Measurements from ENCODE around the gene SLC17A8. TPM values are rescaled to one million over a fixed set of nuclear protein-coding genes. Genes with fewer than 3 reads are reported as not detected.
"Not testable (repeated sequence)": the region's sequence is repeated elsewhere in the genome, so short reads cannot be mapped to it uniquely, and the experiment has no call there.

SLC17A8 gene
- total RNA-seq, 1 donor from 2014 or later, result not detected

DNA sequence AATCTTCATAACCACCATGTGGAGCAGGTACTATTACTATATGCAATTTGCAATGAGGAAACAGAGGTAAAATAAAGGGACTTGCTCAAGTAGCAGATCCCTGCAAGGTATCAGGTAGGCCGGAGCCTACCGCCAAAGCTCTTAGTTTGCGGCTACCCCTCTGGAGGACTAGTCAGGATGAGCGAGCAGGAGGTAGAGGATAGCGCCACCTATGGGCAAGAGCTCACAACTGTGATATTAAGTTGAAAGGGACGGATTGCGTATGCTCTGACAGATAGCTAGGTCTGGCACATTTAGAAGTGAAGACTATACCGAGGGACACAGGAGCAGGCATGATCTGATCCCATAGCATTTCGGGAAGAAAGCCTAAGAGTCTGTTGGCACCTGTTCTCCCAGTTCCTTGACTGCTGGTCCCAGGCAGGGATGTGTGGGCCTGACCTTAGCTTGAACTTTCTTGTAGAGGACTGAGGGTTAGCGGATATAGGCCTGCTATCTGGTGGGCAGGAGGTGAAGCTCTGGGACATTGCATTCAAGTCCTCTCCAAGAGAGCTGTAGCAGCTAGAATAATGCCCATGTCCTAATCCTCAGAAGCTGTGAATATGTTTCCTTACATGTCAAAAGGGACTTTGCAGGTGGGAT is 48.0 kb downstream of the SLC17A8 start:
- intact Hi-C loops (cut with micrococcal nuclease), result no loop called here
- ATAC-seq (no peak), DNase-seq (no peak)

DNA sequence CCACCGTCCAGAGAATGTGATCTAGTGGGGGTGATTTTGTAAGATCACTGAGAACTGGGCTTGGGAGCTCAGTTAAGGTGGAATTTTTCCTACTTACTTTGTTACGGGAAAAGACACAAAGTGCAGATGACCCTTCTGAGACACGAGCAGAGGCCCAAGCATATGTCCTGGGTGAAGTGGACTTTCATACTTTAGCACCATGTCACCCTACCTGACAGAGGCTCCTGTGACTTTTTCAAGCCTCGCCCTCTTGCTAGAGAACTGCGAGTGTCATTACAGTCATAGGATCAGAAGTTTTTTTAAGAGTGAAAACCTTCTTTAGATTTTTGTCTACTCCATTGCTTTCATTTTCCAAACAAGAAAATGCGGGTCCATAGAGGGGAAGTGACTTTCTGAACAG is 56.1 kb downstream of the SLC17A8 start:
- DNase-seq (no peak), ATAC-seq (no peak)
- intact Hi-C loops (cut with micrococcal nuclease), result no loop called here

DNA sequence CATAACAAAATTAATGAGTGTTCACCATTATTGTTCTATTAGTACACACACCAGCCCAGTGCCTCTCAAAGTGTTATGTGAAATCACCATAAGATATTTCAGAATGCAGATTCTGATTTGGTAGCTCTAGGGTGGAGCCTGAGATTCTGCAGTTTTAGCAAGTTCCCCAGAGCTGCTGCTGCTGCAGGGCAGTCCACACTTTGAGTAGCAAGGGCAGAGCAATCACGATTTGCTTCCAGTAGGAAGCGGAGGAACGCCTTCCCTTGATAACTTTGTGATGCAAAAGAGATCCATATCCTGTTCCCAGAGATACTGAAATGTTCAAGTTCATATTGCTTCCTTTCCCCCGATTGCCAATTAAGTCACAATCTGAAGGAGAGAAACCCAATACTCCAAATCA is 57.9 kb downstream of the SLC17A8 start:
- intact Hi-C loops (cut with micrococcal nuclease), result no loop called here
- DNase-seq (no peak), ATAC-seq (no peak)

DNA sequence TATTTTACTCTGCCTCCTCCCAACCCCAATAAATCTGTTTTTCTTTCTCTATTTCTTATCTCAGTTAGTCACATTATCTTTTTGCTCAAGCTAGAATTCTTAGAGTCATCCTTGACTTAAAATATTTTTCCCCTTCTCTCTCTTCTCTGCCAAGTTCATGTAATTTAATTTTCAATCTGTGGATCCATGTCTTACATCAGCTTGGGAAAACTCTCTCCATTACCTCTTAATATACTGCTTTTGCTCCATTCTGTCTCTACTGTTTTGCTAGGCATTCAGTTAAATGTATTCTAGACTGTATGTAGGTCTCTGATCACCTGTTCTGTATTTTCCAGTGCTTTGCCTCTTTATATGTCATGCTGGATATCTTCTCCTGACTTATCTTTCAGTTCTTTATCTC is 65.8 kb downstream of the SLC17A8 start:
- ATAC-seq (no peak), DNase-seq (no peak)
- intact Hi-C loops (cut with micrococcal nuclease), result no loop called here

DNA sequence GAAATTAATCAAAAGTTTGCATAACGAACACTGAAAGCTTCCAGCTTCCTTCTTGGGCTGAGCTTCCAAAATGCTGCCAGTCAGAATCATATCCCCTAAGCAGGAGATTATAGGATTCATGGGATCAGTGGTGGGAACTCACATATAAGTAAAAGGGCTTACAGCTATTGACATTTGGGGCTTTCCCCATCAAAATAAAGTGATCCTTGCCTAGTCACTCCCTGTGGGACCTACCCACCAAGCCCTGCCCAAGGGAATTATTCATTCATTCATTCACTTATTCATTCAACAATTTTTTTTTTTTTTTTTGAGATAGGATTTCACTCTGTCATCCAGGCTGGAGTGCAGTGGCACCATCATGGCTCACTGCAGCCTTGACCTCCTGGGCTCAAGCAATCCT is 69.3 kb downstream of the SLC17A8 start:
- intact Hi-C loops (cut with micrococcal nuclease), result no loop called here
- DNase-seq, result no peak
- ATAC-seq, result no peak

DNA sequence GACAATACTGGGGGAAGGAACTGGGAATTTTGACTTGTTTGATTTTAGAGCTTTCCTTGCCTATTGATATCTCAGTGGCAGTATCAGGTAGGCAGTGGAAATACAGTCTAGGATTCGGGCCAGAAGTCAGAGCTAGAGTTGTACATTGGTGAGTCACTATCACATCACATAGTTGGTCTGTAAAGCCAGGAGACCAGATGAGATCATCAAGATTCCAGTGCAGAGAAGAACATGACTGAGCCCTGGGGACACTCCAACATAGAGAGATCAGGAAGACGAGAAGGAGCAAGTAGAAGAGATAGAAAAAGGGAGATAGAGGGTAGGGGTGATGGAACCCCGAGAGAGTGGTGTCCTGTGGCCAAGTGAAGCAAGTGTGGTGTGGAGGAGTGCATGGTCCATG is 70.2 kb downstream of the SLC17A8 start:
- ATAC-seq (no peak), DNase-seq (no peak)
- intact Hi-C loops (cut with micrococcal nuclease), result no loop called here

DNA sequence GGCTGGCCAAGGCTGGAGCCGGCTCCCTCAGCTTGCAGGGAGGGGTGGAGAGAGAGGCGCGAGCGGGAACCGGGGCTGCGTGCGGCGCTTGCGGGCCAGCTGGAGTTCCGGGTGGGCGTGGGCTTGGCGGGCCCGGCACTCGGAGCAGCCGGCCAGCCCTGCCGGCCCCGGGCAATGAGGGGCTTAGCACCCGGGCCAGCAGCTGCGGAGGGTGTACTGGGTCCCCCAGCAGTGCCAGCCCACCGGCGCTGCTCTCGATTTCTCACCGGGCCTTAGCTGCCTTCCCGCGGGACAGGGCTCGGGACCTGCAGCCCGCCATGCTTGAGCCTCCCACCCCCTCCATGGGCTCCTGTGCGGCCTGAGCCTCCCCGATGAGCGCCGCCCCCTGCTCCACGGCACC is 73.4 kb downstream of the SLC17A8 start:
- intact Hi-C loops (cut with micrococcal nuclease); DNase-seq; ATAC-seq: not testable (repeated sequence)

DNA sequence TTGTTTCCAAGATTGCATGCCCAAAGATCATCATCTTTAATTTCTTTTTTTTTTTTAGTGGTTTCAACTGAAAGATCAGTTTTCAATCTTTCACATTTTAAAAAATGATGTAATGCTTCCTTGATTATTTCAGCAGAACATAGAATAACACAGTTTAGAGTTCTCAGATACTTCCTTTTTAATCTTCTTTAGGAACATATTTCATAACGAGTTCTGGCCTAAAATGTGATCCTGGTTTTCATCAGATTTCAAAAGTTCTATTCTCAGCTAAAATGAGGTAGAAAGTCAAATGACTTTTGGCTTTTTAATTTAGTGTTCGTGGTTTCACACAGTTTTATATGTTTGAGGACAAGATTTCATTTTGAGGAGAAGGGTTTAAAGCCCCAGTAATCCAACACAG is 76.8 kb downstream of the SLC17A8 start:
- ATAC-seq (no peak), DNase-seq (no peak)
- intact Hi-C loops (cut with micrococcal nuclease), result no loop called here

DNA sequence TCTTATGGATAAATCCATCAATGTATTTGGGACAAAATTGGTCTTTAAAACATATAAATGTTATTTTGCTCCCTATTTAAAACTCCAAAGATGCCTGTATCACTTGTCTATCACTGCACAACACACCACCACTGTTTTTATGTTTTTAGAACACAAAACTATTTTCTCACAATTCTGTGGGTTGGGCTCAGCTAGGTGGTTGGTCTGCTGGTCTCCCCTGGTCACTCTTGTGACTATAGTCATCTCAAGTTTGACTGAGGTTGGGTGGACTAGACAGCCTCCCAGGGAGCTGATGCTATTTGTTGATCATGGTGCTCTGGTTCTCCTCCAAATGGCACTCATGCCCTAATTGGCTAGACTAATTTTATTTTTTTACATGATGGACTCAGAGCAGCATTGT is 77.3 kb downstream of the SLC17A8 start:
- intact Hi-C loops (cut with micrococcal nuclease), result no loop called here

DNA sequence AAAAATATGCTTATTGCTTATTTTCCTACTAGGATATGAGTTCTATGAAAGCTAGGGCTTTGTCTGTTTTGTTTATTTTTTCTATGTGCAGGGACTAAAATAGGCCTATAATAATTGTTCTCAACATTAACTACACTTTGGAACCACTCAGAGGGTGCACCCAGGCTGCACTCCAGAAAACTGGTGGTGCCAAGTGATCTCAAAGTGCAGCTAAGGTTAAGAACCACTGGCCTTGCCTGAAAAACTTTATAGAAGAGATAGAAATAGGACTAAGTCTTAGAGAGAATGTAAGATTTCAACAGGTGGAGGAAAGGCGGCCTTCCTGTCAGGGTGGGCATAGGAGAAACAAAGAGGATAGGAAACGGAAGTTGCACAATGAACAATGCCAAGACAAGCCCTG is 79.1 kb downstream of the SLC17A8 start:
- intact Hi-C loops (cut with micrococcal nuclease), result no loop called here
- no peak for ATAC-seq

More for the DNA sequence above, 77.3 kb downstream of the SLC17A8 start:
- ATAC-seq (no peak), DNase-seq (no peak)

DNA sequence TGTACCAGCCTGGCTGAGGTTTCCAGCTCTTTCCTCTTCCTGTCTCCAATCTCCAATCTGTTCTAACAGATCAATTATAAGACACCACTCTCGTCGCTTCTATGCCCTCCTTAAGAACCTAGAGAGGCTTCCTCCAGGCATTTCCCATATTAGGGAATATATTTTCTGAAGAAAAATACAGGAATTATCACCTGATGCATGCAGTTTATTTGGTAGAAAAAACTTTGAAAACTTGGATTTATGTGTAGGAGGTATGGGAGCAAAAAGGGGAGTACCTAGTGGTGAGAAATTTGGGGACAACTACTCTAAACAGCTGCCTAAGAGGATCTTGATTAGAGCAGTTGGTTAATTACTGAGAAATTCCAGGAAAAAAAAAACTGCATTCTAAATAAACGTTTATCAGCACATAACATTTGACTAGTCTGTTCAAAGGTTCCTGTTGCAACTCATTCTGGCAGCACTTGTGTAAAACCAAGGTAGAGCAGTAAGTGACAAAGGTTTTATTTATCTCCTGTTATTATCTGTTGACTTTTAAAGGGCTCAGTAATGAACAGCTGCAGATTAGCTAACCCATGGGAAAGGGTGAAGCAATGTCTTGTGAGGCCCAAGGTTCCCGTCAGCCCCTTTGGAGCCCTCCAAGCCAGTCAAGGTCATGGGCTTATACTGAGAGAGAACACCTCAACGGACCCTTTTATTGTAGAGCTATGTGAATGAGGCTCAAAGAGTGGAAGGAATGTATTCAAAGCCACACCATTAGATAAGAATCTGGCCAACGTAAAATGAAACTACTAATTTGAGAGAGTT is 80.4 kb downstream of the SLC17A8 start:
- DNase-seq (no peak), ATAC-seq (no peak)
- intact Hi-C loops (cut with micrococcal nuclease), result no loop called here

More for the DNA sequence above, 79.1 kb downstream of the SLC17A8 start:
- DNase-seq, result no peak

DNA sequence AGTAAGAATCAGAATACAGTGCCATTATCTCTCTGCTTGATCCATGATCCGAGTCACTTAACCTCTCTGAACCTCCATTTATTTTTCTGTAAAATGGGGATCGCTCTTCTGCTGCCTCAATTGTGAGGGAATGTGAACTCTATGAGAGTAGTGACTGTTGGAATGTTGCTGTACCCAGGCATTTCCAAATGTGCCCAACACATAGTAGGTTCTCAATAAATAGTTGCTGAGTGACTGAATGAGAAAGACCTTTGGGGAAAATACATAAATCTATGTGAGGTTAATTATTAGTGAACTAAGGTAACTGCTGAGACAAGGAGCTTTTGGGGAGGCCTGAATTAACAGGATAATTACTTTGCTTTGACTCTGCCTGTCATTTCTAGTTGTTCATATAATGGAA is 82.9 kb downstream of the SLC17A8 start:
- DNase-seq (no peak), ATAC-seq (no peak)
- intact Hi-C loops (cut with micrococcal nuclease), result no loop called here

DNA sequence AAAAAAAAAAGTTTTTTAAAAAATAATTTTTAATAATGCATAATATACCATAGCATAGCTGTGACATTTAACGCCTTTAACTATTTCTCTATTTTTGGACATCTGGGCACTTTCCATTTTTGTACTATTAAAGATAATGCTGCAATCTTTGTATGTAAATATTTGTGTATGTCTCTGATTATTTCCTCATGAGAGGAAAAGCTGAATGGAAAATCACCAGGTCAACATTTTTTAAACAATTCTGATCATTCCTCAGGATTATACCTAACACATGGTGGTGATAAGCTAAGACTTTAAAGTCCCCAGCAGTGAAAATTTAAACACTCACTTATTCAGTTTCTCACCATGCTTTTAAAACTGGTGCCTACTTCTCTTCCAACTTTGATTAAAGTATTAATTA is 85.5 kb downstream of the SLC17A8 start:
- intact Hi-C loops (cut with micrococcal nuclease), result no loop called here
- no peak for ATAC-seq
- no peak for DNase-seq

DNA sequence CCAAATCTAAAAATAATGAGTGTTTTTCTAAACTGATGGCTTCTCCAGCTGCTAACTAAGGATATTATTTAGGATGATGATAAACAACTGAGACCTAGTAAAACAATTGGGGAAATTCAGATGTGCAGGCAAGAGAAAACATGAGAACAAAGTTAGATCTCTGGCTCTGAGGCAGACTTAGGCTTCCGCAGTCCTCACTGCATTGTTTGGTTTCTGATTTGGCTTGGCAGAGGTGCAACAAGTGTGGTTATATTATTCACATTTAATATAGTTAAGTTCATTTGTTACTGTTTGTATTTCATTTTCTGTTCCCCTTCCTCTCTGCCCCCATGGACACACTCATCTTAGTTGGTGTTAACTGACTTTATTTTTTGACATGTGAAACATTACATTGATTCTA is 86.6 kb downstream of the SLC17A8 start:
- ATAC-seq, result no peak
- intact Hi-C loops (cut with micrococcal nuclease), result no loop called here
- DNase-seq, result no peak

DNA sequence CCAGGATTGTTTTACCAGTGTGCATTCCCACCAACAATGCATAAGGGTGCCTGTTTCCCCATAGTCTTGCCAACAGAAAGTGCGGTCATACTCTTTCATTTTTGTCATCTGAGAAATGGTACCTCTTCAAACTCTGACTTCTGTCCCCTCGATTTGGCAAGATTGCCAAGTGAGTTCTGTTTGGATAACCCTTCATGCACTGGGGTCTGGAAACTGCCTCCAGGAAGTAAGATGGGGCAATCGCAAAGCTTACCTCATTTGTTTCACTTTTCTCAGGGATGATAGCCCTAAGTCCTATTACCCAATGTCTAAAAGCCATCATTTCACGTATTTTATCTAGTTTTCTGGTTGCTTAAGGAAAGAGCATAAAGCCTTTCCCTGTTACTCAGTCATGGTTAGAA is 88.2 kb downstream of the SLC17A8 start:
- DNase-seq, result no peak
- intact Hi-C loops (cut with micrococcal nuclease), result no loop called here
- ATAC-seq, result no peak

DNA sequence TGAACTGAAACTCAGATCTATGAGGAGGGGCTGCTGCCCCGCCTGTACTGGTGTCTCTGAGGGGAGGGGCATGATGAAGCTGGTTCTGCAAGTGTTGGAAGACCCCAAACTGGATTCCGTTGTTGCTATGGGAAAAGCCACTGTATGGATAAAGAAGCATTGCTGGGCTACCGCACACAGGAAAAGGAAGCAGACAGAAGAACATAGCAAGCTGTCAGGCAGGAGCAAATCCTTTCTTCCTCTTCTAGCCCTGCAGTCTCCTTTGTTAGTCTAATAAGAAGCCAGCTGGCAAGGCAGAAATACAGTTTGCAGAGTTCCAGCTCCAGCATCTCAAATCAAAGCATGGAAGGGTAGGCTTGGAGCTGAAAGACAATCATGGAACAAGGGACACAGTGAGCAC is 90.5 kb downstream of the SLC17A8 start:
- DNase-seq (no peak), ATAC-seq (no peak)
- intact Hi-C loops (cut with micrococcal nuclease), result no loop called here

DNA sequence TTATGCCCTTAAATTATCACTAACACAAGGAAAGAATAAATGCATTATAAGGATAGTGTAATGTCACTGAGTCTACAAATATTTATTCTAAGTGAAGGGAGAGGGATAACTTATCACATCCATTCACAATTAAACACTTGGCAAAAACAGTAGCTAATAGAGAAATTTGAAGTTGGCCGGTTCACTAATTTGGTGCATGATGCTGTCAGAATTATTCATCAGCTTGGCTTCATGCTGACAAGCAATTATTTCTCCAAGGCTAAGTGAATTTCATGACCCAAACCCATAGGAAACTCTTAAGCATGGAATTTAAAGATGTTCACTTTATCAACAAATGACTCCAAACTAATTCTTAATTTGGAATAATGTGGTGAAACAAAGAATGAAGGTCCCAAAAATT is 91.8 kb downstream of the SLC17A8 start:
- DNase-seq (no peak), ATAC-seq (no peak)
- intact Hi-C loops (cut with micrococcal nuclease), result no loop called here

DNA sequence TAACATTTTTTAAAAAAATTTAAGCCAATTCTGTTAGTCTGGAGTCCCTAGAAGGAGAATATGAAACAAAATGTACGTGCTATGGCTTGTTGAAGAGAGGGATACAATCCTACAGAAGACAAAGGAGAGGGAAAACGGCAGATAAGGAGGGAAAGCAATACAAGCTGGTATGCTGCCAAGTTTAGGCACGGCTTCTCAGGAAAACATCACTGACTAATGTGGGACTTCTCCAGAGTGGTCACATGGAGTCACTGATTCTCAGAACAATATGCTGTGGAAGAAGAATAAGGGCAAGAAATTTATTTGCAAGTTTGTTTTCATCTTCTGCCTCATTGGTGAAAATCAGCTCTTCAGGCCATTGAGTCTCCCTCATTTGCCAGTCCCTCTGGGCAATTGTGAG is 93.9 kb downstream of the SLC17A8 start:
- ATAC-seq (no peak), DNase-seq (no peak)
- intact Hi-C loops (cut with micrococcal nuclease), result no loop called here

DNA sequence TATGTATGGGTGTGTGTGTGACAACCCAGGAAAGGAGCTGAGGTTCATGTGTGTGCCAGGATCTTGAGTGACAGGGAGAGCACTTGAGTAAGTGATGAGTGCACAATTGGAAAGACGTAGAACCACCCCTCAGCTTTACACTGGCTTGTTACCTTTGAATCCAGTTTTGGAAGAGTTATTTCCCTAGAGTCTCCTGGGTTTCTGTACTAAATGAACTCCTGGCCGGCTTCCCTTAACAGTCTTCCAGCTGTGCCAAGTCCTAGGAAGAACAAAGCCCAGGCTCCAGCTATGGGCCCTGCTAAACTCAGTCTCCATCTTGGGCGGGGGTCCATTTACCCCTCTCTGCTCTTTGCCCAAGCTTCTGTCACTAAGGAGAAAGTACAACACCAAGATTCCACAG is 97.1 kb downstream of the SLC17A8 start:
- intact Hi-C loops (cut with micrococcal nuclease), result no loop called here
- DNase-seq, result no peak
- ATAC-seq, result no peak

DNA sequence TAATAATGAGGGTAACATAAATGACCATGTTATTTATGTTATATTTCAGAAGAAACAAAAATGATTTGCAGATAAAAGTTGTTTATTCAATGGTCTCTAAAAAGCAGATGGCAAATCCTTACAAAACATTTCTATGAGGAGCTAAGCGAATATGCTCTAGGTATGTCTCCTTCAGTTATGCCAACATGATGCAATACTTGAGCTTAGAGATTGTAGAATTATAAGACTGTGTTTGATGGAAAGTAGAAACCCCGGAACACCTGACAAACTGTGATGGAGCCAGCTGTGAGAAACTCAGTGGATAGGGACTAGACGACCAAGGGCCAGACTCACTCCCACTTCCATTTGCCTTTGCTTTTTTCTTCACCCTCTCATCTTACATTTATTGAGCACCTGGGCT is 99.0 kb downstream of the SLC17A8 start:
- ATAC-seq (no peak), DNase-seq (no peak)
- intact Hi-C loops (cut with micrococcal nuclease), result no loop called here

DNA sequence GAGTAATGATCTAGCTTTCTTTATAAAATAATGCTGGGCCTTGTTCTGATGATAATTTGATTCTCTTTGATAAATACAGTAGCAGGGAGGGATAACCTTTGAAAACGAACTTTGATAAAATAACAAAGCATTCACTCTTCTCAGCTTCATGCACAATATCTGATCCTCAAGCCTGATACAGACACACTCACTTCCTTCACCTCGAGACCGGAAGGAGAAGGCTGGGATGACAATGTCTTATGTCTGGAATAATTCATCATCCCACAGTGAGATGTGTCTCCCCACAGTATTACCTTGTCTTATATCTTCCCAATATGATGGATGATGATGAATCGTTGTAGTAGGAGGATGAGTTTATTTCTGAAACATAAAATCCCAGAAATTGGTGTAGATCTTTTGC is 101.3 kb downstream of the SLC17A8 start:
- ATAC-seq (no peak), DNase-seq (no peak)
- intact Hi-C loops (cut with micrococcal nuclease), result no loop called here
